Liver (tissue), 3 donors: ENCODE data around the gene KIF1A.

Experiments
- CTCF ChIP-seq: fragments of 150-350 bp; IDR thresholded peaks from 2 replicates; pipeline ENCODE4 v1.5.1; 2017; ENCODE audit warnings: improper control_type of control experiment, low read depth, low read length; ENCODE audit not compliant: missing input control
- RAD21 ChIP-seq, 2 donors: IDR thresholded peaks; 2 replicates each; pipeline ENCODE4 v1.6.1; 2016; ENCODE audit warnings: antibody characterized with exemption in 2 of 2, mild to moderate bottlenecking in 2 of 2
- SP1 ChIP-seq: IDR thresholded peaks from 2 replicates; pipeline ENCODE4 v1.6.1; 2018; ENCODE audit warnings: antibody characterized with exemption, mild to moderate bottlenecking
- TAF1 ChIP-seq: conservative IDR thresholded peaks from 2 replicates; pipeline ENCODE4 v1.6.1; 2016; ENCODE audit warnings: antibody characterized with exemption, mild to moderate bottlenecking
- TF ChIP-seq, protein P1 (sequence below): IDR thresholded peaks from 2 replicates; pipeline ENCODE4 v1.6.1; 2016; ENCODE audit warnings: antibody characterized with exemption
- TF ChIP-seq, protein P2 (sequence below): IDR thresholded peaks from 2 replicates; pipeline ENCODE4 v1.6.1; 2016; ENCODE audit warnings: antibody characterized with exemption
- TF ChIP-seq, protein P3 (sequence below): IDR thresholded peaks from 2 replicates; pipeline ENCODE4 v1.6.1; 2016; ENCODE audit warnings: antibody characterized with exemption, mild to moderate bottlenecking
- donor health status: healthy.
- donor health status: healthy.

- TF ChIP-seq, protein P1, sequence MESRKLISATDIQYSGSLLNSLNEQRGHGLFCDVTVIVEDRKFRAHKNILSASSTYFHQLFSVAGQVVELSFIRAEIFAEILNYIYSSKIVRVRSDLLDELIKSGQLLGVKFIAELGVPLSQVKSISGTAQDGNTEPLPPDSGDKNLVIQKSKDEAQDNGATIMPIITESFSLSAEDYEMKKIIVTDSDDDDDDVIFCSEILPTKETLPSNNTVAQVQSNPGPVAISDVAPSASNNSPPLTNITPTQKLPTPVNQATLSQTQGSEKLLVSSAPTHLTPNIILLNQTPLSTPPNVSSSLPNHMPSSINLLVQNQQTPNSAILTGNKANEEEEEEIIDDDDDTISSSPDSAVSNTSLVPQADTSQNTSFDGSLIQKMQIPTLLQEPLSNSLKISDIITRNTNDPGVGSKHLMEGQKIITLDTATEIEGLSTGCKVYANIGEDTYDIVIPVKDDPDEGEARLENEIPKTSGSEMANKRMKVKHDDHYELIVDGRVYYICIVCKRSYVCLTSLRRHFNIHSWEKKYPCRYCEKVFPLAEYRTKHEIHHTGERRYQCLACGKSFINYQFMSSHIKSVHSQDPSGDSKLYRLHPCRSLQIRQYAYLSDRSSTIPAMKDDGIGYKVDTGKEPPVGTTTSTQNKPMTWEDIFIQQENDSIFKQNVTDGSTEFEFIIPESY = no peak
- TF ChIP-seq CTCF (no peak), TAF1 (no peak), SP1 (no peak), RAD21 (IDR thresholded peaks at IDR 0.05) (no peak)
- TF ChIP-seq, protein P2, sequence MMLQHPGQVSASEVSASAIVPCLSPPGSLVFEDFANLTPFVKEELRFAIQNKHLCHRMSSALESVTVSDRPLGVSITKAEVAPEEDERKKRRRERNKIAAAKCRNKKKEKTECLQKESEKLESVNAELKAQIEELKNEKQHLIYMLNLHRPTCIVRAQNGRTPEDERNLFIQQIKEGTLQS = no peak
- TF ChIP-seq, protein P3, sequence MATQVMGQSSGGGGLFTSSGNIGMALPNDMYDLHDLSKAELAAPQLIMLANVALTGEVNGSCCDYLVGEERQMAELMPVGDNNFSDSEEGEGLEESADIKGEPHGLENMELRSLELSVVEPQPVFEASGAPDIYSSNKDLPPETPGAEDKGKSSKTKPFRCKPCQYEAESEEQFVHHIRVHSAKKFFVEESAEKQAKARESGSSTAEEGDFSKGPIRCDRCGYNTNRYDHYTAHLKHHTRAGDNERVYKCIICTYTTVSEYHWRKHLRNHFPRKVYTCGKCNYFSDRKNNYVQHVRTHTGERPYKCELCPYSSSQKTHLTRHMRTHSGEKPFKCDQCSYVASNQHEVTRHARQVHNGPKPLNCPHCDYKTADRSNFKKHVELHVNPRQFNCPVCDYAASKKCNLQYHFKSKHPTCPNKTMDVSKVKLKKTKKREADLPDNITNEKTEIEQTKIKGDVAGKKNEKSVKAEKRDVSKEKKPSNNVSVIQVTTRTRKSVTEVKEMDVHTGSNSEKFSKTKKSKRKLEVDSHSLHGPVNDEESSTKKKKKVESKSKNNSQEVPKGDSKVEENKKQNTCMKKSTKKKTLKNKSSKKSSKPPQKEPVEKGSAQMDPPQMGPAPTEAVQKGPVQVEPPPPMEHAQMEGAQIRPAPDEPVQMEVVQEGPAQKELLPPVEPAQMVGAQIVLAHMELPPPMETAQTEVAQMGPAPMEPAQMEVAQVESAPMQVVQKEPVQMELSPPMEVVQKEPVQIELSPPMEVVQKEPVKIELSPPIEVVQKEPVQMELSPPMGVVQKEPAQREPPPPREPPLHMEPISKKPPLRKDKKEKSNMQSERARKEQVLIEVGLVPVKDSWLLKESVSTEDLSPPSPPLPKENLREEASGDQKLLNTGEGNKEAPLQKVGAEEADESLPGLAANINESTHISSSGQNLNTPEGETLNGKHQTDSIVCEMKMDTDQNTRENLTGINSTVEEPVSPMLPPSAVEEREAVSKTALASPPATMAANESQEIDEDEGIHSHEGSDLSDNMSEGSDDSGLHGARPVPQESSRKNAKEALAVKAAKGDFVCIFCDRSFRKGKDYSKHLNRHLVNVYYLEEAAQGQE = no peak
These were observed 62.9 kb downstream of the KIF1A start for GRCh38 chr2:240757086-240757614.
